ENCODE results near the gene GLCE.

The GLCE gene

DNA sequence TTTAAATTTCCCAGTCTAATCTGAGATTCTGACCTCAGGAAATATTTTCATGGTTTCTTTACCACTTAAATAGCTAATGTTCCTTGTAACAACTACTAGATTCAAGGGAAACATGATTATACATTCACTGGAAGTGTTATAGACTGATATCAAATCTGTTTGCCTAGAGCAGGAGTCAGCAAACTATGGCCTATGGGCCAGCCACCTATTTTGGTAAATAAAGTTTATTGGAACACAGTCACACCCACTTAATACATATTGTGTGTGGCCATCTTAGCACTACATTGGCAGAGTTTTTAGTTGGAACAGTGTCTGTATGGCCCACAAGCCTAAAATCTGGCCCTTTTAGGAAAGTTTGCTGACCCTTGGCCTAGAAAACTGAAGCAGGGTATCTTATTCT lies 50.1 kb downstream of the GLCE start:
- DNase-seq, result no peak

DNA sequence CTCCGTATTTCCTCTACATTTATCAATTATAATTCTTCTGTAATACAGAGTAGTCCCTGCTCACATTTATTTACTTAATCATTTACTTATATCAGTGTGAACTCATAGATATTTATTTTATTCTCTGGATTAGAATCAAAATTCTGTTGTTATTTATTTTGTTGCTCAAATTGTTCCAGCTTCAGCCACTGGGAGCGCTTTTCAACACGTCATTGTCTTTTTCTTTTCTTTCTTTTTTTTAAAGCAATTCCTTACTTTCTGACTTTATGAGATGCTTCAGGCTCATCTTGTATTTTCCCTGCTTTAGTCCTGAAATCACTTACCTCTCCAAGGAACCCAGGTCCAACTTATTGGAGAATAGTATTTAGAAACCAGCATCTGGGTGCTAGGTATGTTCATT lies 53.4 kb downstream of the GLCE start:
- no peak for DNase-seq

DNA sequence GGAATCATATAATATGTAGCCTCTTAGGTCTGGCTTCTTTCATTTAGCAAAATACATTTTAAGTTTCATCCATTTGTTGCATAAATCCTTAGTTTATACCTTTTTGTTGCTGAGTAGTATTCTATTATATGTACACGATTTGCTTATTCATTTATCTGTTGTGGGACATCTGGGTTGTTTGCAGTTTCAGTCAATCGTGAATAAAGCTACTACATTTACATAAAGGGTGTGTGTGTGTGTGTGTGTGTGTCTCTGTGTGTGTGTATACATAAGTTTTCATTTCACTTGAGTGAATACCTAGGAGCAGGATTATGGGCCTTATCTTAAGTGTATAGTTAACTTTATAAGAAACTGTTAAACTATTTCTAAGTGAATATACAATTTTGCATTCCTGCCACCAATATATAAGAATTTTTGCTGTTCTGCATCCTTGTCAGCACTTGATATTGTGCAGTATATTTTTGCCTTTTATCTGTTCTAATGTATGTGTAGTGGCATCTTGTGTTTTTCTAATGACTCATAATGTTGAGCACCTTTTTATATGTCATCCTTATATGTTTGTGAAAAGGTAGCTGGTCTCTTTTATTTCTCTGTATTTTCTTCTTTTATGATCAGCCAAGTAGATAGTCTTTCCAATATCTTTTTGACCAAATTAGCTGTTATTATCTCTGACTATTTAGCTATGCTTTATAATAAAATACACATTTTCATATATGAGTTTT lies 55.0 kb downstream of the GLCE start:
- DNase-seq, result no peak

DNA sequence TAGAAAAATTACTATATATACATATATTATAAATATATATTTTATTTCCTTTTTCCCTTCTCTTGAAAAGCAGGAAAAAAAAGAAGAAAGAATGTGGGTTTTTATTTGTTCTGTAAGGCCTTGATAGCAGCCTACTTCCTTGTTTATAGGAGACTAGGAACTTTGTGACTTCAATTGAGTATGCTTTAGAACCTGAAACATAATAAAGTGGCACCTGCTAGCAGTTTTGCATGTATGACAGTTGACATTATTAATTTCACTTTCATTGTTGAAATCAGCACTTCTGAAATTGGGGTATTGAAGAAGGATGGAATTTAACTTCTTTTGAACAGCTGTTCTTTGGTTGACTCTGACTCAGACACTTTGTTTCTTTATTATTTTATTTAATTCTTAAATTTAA lies 56.9 kb downstream of the GLCE start:
- DNase-seq, result no peak

DNA sequence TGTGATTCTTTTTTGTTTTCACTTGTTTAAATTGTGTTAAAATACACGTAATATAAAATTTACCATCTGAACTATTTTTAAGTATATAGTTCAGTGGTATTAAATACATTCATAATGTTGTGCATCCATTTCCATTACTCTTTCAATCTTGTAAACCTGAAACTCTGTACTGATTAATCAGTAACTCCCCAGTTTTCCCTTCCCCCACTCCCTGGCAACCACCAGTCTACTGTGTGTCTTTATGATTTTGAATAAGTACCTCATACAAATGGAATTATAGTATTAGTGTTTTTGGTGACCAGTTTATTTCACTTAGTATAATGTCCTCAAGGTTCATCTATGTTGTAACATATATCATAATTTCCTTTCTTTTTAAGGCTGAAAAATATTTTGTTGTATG lies 59.3 kb downstream of the GLCE start:
- no peak for DNase-seq

DNA sequence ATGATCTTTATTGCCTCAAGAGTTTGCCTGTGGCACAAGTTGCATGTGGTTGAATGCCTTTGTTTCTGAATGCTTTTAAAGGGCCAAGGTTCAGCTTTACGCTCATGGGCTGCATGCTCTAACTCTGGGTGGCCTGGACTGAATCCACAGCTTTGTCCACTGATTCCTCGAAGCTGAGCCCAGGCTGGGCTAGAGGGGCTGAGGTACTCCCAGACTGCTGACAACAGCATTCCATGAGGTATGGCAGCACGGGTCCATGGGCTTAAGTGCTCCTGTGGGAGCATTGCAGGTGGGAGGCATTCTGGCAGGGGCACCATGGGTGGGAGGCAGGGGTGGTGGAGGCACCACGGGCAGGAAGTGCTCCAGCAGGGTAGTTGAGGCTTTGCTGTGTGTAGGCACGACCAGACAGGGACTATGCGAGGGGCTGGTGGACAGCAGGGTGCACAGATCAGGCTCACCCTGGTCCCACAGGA lies 61.6 kb downstream of the GLCE start:
- DNase-seq, result no peak

DNA sequence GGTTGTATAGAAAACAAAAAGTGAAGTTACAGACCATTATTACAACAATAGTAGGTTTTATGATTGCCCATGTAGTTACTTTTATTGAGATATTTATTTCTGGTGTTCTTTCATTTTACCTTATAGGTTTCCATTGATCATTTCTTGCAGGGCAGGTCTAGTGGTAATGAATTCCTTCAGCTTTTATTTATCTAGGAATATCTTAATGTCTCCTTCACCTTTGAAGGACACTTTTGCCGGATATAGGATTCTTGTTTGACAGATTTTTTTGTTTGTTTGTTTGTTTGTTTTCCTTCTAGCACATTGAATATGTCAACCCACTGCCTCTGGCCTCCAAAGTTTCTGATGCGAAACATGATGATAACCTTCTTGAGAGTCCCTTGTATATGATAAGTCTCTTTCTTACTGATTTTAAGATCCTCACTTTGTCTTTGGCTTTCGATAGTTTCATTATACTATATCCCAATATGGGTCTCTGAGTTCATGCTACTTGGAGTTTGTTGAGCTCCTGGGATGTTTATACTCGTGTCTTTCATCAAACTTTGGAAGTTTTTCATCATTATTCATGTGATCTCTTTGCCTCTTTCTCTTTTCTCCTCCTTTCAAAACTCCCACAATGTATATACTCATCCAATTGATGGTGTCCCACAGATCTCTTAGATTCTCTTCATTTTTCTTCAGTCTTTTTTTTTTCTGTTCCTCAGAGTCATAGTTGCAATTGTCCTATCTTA lies 62.8 kb downstream of the GLCE start:
- no peak for DNase-seq

DNA sequence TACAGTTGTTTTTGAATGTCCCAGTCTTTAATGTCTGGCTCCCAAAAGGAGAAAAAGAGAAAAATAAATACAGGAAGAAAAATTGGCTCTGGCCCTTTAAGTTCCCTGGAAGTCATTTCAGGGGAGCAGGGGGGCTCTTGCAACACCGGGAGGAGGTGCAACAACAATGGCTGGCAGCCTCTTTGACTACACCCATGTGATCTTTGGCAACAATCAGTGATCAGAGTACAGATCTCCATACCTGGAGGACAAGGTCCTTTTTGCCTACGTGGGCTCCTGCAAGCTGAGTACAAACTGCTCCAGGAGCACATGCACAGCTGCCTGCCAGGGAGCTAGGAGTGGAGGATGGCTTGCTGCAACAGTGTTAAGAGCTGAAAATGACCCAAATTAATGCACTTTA lies 63.9 kb downstream of the GLCE start:
- DNase-seq, result no peak

DNA sequence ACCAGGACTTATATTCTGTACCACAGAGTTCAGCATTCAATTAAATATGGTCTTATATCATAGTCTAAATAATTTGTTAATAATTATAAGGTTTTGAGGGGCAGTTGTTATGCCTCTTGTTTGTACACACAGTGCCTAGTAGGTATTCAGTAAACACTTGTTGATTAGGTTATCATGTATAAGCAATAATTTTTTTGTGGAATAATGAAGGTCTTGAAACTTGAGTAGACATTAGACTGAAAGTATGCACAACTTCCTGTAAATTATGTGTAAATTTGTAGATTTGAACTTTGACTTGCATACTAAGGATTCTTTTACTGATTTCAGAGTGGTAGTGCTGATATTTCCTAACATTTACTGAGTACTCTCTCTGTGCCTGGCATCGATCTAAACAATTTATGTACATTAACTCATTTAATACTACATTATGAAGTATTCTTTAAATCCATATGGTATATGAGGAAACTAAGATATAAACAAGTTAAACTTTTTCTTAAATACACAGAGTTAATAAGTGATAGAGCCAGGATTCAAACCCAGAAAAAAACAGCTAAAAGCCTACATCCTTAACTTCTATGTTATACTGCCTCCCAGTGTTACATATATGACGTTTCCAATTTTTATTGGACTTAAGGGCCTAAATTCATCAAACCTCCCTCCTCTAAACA lies 65.1 kb downstream of the GLCE start:
- DNase-seq, result no peak

DNA sequence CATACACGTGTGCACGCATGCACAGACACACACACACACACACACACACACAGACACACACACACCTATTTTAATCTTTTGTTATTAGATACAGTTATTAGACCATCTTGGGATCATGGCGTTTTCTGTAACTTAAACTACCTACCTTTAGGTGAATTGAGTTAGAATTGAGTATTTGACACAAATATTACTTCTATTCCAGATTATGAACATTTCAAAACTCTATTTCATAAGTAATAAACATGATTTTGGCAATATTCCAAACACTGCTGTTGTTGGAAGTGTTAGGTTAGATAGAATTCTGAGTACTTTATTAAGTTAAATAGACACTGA lies 65.6 kb downstream of the GLCE start:
- no peak for DNase-seq

DNA sequence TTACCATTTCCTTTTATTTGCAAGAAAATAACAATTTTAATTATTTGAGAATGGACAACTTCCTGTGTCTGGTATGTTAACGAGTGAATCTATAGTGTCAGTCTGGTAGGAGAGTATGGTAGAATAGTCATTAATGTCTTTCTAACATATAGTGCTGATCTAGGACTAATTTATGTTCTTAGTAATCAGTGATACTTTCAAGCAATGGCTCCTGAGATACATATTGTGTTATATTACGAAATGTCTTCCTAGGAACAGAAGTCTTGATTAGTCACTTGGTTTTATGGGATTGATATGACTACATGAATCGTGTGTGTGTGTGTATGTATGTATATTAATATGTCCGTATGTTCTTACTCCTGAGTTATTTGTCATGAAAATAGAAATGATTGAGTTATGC lies 71.7 kb downstream of the GLCE start:
- no peak for DNase-seq

DNA sequence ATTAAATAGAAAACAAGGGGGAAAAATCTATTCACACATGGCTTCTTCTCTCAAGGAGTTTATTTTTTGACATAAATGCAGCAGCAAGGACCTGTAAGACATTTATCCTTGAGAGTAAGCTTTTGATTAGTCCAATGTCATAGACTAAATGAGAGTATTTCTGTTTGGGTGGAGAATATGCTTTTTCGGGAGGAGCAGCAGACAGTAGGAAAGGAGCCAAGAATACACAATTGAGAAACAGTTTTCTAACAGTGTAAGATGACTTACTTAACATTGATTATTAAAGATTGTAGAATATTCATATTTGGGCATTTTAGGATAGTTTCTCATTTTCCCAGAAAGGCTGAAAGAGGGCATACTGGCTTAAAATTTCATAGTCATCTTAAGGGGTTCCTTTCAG lies 72.3 kb downstream of the GLCE start:
- DNase-seq, result no peak

DNA sequence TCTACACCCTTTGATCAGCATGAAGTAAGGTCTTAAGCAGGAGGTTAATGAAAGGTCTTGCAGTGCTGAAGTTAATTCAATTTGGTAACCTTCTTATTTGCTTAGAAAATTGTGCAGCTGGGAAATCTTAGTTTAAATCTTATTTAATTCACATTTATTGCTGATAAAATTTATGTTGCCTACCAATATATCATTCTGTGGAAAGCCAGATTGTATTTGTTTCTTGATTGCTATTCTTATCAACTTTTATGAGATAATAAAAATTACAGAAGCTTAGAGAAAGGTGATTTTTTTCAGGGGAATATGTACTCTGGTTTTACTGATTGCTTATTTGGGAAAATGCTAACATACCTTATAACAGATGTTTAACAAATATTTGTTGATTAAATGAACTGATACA lies 74.2 kb downstream of the GLCE start:
- DNase-seq, result no peak

DNA sequence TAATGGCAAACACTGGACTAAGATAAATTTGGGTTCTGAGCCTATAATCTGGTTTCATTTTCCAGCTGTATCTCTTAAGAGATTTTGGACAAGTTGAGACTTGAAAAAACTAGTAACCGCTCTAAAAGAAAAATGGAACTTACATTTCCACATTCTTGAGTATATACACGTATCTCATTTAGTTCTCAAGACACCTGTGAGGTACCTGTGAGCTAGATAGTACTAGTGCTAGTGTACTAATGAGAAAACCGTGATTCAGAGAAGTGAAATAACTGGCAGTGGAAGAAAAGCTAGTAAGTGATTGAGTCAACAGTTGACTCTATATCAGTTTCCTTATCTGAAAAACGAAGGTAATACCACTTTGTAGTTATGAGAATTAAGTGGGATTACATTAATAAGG lies 76.1 kb downstream of the GLCE start:
- no peak for DNase-seq

DNA sequence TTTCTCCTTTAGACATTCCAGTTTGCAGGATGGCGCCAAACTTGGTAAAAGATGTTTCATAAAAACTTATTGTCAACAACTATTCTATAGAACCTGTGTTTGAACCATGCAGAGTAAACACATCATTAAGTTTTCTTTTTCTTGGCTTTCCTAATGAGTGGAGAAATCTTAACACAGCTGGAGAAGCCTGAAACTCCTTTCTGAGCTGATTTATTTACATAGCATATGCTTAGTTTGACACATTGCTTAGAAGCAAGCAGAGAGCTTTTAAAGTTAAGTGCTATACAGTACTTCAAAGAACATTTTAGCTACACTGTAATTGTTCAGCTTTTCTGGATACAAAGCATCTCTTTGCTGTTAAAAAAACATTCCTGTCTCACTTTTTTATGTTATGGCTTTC lies 77.3 kb downstream of the GLCE start:
- no peak for DNase-seq

DNA sequence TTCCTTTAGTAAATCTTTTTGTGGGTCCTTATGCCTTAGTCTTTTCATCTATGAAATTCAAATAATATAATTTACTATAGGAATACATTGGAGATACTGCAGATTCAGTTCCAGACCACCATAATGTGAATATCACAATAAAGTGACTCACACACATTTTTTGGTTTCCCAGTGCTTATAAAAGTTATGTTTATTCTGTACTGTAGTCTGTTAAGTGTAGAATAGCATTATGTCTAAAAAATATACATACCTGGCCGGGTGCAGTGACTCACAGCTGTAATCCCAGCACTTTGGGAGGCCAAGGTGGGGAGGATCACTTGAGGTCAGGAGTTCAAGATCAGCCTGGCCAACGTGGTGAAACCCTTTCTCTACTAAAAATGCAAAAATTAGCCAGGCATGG lies 84.4 kb downstream of the GLCE start:
- no peak for DNase-seq

DNA sequence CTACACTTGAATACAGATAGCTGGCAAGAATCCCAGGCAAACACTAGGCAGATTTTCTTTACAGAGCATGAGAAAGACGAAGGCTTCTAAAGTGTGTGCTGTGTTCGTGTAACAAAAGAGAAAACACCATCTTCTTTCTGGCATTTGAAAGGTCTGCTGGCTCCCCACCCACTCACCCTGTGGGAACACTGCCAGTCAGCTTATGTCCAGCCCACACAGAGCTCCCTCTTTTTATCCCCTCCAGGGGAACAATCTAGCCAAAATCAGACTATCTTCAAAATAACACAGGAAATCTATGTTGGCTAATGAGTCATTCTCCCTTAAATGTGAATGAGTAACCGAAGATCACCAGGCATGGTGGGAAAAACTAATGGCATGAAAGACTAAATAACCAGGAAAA lies 92.7 kb downstream of the GLCE start:
- no peak for DNase-seq

DNA sequence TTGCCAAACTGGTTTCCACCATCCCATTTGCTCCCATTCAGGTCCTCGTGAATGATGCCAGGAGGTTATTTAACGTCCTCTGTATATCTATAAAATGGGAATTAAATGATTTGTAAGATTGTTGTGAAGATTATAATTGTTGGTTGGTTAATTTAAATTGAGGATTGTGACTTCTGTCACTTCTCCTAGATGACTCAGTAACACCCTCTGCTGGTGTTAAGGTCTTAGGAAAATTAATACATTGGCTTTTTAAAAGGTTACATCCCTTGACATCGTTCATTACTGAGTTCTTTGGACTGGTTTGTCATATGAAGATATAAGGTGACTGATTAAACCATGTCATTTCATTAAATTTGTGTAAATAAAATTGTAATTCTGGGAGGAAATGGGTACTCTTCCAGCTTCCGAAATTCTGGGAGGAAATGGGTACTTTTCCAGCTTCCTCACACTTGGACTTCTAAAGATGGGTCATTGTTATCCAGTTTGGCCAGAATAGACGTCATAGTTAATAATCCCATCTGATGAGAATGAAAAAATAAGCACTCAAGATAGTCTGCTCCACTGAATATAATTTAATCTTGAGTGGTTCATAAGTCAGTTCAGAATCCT lies 105.0 kb downstream of the GLCE start:
- no peak for DNase-seq

DNA sequence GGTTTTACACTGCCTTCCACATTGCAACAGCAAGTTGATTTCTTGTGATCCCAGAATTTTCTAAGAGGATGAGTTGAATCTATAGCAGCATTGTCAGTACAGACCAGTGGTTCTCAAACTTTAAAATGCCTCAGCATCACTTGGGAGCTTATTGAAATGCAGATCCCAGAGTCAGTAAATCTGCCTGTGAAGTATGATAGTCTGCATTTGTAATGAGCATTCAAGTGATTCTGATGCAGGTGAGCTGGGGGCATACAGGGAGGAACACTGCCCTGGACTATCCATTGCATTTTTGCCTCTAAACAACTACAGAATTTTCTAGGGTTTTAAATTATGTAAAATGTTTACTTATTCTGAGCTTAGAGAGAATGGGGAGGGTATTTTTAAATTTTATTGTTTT lies 110.8 kb downstream of the GLCE start:
- DNase-seq, result no peak

DNA sequence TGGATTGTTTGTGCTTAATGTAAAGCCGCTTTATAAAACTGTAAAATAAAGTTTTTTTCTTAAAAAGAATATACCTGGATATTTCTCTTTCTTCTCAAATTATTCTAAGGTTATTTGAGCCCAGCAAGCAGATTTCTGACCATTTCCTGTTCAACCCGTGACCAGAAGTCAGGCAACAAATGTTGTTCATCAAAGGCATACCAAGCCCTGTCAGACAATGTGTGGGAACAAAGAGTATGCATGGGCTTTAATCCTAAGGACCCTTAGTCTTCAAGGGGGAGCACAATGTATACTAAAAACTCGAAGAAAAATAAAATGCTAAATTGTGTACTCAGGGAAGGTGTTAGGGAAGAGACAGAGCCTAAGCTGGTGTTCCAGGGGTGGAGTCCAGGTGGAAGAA lies 111.7 kb downstream of the GLCE start:
- DNase-seq, result no peak

DNA sequence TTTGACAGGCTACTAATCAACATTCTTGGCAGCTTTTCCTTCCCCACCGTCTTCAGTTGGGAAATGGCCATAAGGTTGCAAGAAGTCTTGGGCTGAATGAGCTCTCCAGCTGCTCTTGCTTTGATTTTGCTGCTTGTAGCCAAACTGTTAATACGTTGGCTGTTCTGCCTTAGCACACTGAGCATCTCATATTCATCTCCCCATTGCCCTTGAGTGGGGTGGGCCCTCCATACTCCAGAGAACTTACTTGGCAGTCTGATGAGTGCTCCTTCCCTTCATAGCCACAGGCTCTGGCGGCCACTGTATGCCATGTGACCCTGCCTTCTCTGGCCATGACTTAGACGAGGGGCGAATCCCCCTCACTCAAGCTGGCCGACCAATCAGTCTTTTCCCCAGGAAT lies 112.5 kb downstream of the GLCE start:
- no peak for DNase-seq

DNA sequence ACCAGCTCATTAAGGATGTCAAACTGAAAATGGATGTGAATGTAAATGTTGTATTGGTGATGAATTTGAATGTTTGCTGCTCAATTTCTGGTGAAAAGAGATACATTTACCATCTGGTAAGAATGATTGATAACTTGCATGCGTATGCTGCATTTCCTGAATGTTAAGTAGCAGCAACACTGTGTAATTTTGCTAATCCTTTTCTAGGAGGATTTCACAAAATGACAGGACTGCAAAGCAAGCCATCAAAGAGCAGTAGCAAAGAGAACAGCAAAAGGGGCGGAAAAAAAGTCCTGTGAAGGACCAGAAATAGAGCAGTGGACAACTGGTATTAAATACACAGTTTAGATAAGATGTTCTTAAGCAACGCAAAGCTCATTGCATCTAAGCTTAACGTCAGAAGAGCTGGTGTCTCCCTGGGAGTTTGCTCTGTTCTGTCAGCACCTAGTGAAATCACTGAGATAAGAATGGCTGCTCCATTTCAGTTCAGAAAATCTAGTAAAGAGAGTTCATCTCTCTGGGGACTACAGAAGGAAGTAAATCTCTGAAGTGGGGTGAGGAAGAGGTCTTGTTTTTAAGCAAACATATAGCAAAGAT lies 114.7 kb downstream of the GLCE start:
- DNase-seq, result no peak

DNA sequence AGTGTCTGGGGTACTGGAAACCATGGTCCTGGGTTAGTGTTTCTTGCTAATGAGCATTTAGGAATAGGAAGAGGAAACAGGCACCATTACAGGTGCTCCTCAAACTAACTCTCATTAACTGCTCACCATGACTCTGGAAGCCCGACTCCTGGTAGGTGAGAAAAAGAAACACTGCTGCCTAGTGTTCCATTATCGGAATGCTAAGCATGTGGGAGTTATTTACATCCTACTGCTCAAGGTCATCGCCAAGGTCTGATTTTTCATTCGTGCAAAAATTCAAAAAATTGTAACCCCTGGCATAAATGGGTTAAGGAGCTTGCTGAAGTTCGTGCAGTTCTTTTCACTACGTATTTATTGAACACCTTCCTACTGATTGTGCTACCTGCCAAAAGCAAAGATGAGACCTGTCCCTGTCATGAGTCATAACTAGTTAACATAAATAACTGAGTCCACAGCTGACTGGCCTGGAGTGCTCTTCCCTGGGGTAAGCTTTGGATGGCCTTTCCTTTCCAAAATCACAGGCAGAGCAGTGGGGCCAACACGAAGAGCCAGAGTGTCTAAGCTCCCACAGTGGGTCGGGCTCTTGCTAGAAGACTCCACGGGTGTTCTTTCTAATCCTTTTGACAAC lies 115.6 kb downstream of the GLCE start:
- no peak for DNase-seq

All from effector CD4-positive, alpha-beta T cell (primary cell).